HL-60 (cell line): Measurements from ENCODE around the gene INSIG2.

ENCODE experiments used
- DNase-seq, 2 experiments: peaks; one replicate each; pipeline ENCODE4 v3.0.0-alpha.2; 2010 to 2020; ENCODE audit warnings: low read depth in 1 of 2, low spot score in 1 of 2
- H3K27ac ChIP-seq: fragments of 250-450 bp; sonication (Bioruptor Pico); replicated peaks from 2 replicates; pipeline ENCODE4 v1.5.1; 2020; ENCODE audit warnings: mild to moderate bottlenecking, moderate library complexity
- H3K27me3 ChIP-seq: fragments of 250-450 bp; sonication (Bioruptor Pico); 2 replicates; pipeline ENCODE4 v1.5.1; 2021; ENCODE audit warnings: mild to moderate bottlenecking, moderate library complexity; ENCODE audit not compliant: insufficient read depth, poor library complexity, severe bottlenecking
- H3K4me3 ChIP-seq: replicated peaks from 2 replicates; pipeline ENCODE4 v1.5.1; 2011; ENCODE audit warnings: mild to moderate bottlenecking, control low read depth, low read length; ENCODE audit not compliant: insufficient read depth
- CTCF ChIP-seq: IDR thresholded peaks from one replicate; pipeline ENCODE4 v1.5.1; 2011; ENCODE audit warnings: low read length, control low read depth, inconsistent platforms; ENCODE audit not compliant: insufficient read depth
- GABPA ChIP-seq: IDR thresholded peaks from 2 replicates; pipeline ENCODE4 v1.6.1; 2012; ENCODE audit warnings: low read depth
- POLR2AphosphoS5 ChIP-seq: IDR thresholded peaks from 2 replicates; pipeline ENCODE4 v1.6.1; 2012; ENCODE audit warnings: low read depth
- REST ChIP-seq: IDR thresholded peaks from 2 replicates; pipeline ENCODE4 v1.6.1; 2012; ENCODE audit warnings: low read depth; ENCODE audit not compliant: insufficient replicate concordance
- SPI1 ChIP-seq: IDR thresholded peaks from 2 replicates; pipeline ENCODE4 v1.6.1; 2012; ENCODE audit warnings: low read depth, mild to moderate bottlenecking, borderline replicate concordance

Gene INSIG2

DNA sequence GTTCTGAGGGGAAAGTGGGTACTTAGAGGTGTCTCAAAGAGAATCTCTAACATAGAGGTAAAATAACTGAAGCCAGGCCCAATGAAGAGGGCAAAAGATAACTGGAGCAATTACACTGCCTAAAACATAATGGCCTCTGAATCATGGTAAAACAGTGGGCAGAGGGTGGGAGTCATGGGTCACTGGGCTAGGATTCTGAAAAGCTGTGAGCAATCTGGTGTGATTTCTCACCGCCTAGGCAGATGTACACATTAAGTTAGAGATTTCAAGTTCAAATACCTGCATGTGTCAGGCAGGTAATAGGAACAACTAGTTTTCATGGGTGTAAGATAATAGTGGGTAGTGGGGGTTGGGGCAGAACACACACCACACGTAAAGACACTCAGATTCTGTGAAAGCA lies 45.6 kb downstream of the INSIG2 start:
- Histone ChIP-seq H3K27me3 (no peaks in the 10 kb centered on the region), H3K27ac (no peak overlapping the region), H3K4me3 (no peak overlapping the region)
- no peak for DNase-seq
- TF ChIP-seq REST = no peak
- no peak for TF ChIP-seq SPI1
- TF ChIP-seq GABPA = no peak
- TF ChIP-seq CTCF = no peak
- TF ChIP-seq POLR2AphosphoS5 = no peak

GRCh38 chr2:118134650-118135049 lies 46.4 kb downstream of the INSIG2 start:
- no peak overlapping the region for H3K4me3 ChIP-seq
- no peak overlapping the region for H3K27ac ChIP-seq
- no peak for DNase-seq
- TF ChIP-seq CTCF (no peak), POLR2AphosphoS5 (no peak), GABPA (no peak), REST (no peak), SPI1 (no peak)
- no peaks in the 10 kb centered on the region for H3K27me3 ChIP-seq

DNA sequence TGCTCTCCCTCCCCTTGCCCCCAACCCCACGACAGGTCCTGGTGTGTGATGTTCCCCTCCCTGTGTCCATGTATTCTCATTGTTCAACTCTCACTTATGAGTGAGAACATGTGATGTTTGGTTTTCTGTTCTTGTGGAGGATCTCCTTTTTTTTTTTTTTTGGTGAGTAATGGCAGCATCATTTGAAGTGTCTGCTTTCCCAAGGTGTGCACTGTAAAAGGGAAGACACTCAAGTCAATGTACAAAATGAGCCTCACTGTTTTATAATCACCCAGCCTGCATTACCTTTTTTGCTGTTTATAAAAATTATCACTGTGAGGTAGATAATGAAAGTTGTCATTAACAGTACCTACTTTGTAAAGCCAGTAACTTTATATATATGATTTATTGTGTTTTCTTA lies 56.9 kb downstream of the INSIG2 start:
- Histone ChIP-seq H3K4me3 (no peak overlapping the region), H3K27ac (no peak overlapping the region), H3K27me3 (peaks cover 3% of the 10 kb centered on the region)
- TF ChIP-seq SPI1 = no peak
- no peak for TF ChIP-seq GABPA
- no peak for TF ChIP-seq CTCF
- no peak for TF ChIP-seq REST
- TF ChIP-seq POLR2AphosphoS5 = no peak
- DNase-seq = no peak
